NCI-H146 treated with DMSO at 0.1 percent for 48 hours (cell line): ENCODE results near the gene VWA3A.
"Not testable (repeated sequence)": the region's sequence is repeated elsewhere in the genome, so short reads cannot be mapped to it uniquely, and the experiment has no call there.

Experiments used
- DNase-seq: peaks from one replicate; lab custom pipeline; 2025; ENCODE audit not compliant: unreplicated experiment; lab: John Stamatoyannopoulos, UW

Gene VWA3A

DNA sequence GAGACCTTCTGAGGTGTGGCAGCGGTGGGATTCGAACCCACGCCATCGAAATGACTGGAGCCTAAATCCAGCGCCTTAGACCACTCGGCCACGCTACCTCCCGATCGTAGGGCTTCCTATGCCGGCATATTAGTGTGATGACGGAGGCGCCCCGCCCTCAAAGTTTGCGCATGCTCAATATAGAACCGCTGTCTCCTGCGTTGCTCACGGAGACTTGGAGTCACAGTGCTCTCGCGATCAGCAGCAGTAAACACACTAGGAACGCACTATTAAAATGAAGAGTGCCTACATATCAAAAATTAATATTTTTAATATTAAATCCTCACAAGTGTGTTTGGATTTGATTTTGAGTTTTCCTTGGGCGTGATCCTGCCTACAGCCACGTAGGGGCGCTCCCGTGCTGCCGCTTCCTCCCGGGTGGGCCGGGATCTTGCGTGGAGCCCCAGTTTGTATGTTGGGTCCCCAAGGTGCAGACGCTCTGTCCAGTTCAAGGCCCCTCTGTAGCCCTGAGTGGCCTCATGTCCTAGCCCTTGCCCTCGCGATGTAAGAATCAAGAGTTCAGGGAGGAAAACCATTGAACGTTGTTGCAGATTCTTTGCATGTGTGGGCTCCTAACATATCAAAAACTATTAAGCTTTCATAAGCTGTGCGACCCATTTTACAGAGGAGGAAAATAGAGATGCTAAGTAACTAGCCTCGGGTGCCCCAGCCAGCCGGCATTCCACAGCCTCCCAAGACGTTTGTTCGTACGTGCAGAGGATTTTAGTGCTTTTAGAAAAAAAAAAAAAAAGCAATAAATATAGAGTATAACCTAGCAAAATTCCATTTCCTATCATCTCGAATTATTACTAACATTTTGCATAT lies 103.6 kb downstream of the VWA3A start:
- DNase-seq: peak; percentile 88

DNA sequence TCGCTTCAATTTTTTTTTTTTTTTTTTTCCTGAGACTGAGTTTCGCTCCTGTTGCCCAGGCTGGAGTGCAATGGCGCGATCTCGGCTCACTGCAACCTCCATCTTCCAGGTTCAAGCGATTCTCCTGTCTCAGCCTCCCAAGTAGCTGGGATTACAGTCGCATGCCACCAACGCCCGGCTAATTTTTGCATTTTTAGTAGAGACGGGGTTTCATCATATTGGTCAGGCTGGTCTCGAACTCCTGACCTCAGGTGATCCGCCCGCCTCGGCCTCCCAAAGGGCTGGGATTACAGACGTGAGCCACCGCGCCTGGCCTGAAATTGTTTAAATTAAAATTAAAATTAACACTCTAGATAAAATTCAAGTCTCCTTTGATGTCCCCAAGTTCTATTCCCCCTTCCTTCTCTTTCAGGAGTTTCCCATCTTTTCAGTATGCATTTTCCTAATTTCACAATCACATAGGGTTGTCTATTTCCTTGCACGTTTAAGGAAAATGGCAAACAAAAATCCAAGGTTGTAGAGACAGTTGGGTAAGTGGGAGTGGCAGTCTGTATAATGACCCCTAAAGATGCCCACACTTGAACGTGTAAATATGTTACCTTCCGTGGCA lies 104.3 kb downstream of the VWA3A start:
- DNase-seq: not testable (repeated sequence)

DNA sequence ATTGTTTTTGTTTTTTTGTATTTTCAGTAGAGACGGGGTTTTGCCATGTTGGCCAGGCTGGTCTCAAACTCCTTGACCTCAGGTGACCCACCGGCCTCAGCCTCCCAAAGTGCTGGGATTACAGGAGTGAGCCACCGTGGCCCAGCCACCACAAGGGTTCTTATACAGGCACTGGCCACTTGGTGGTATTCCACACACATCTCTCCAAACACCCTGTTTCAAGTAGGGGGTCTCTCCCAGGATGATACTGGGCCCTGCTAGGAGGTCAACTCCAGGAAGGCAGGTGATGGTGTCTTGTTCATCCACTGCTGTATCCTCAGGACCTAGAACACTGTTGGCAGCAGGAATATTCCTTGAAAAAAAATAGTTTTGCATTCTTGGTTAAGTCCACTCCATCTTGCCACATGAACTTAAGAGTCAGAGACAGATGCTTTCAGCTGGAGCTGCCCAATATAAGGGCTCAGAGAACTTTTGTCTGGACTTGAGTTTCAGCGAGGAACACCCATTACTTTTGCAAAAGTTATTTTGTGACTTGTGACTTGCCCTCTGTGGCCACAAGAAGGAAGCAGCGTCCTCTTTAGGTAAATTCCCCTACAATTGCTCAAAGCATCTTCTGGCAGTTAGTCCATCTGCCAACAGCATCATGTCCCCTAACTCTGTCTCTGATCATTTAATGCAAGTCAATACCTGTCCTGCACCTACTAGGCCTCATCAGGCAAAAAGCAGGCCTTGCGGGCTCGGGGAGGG lies 106.4 kb downstream of the VWA3A start:
- no peak for DNase-seq

DNA sequence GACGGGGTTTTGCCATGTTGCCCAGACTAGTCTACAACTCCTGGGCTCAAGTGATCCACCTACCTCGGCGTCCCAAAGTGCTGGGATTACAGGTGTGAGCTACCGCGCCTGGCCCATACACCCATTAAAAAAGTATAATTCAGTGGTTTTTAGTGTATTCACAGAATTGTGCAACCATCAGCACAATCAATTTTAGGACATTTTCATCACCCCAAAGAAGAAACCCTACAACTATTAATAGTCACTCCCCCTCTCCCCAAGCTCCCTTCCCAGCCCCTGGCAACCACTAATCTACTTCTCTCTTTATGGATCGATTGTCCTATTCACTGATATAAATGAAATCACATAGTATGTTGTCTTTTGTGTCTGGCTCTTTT lies 109.9 kb downstream of the VWA3A start:
- no peak for DNase-seq

DNA sequence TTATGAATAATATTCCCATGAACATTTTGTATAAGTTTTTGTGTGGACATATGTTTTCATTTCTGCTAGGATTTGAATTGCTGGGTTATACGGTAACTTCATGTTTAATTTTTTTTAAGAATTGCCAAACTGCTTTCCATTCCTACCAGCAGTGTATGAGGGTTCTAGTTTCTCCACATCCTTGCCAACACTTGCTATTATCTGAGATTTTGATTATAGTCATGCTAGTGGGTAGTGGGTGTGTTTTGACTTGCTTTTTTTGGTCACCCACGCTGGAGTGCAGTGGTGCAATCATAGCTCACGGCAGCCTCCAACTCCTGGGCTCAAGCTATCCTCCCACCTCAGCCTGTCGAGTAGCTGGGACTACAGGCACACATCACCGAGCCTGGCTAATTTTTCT lies 110.8 kb downstream of the VWA3A start:
- no peak for DNase-seq

DNA sequence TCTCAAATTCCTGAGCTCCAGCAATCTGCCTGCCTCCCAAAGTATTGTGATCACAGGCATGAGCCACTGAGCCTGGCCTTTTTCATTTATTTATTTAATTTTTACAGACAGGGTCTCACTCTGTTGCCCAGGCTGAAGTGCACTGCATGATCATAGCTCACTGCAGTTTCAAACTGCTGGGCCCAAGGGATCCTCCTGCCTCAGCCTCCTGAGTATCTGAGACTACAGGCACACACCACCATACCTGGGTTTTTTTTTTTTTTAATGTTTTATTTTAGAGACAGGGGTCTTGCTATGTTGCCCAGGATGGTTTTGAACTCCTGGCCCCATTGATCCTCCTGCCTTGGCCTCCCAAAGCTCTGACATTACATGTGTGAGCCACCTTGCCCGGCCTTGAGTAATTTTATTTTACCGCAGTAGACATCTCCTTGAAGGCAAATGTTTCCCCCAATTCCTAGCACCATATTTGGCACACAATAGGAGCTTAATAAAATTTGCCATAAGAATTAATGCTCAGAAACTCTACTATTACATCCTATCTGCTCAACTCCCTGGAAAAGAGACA lies 111.8 kb downstream of the VWA3A start:
- no peak for DNase-seq

DNA sequence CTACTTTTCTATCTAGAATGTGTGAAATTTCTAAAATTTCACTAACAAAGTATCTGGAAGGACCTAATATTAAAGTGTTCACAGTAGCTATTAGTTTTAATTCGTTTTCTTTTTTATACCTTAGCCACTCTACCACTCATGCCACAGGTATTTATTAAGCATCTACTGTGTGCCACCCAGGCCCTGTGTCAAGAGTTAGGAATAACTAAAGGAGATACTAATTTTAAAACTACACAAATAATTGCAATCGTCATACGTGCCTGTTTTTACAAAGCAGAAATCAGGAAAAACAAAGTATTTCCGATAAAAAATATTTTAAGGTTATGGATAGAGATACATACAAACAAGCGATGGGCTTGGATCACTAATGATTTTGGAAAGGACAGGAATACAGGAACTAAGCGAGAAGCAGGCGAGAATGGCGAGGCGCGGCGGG lies 113.3 kb downstream of the VWA3A start:
- no peak for DNase-seq

DNA sequence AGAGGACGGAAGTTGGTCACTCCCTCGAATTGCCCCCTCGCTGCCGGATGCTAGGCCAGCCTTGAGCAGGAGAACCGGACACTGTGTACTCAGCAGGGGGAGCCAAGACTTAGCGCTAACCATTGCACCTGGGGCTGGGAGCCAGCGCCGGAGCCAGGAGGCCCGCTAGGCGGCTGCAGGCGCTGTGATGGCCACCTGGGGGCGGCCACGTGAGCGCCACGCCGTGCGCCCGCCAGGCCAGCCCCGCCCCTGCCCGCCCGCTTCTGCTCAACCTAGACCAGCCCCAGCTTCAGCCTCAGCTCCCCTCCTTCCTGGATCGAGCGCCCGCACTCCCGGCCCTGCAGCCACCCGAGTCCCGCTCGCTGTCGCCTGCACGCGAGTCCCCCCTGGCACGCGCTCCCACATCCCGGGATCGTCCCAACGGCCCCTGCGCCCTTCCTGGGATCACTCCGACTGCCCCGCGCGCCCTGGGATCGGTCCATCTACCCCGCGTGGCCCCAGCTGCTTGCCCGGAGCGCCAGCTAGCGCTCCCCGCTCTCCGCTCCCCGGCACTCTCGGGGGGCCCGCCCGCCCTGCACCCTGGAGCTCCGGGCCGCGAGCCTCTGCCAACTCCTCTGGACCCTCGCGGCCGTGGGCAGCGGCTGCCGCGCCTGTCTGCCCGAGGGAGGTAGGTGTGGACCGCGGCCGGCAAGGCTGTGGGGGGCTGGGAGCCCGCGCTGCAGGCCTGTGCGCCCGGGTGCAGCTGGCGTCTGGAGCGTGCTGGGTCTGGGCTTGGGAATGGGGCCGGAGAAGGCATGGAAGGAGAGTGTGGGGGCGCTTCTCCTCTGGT lies 113.9 kb downstream of the VWA3A start, which contains the start of gene EEF2K:
Gene EEF2K (plus strand): TSS at position 266 of the 829 bp plus-strand sequence. CDS start 19,452 bp downstream, outside the sequence.
- DNase-seq: peak; percentile 96
